Measurements from ENCODE around the gene DFFB.

DFFB gene

GRCh38 chr1:3831689-3832088, 25.6 kb upstream of the DFFB start:
- DNase-seq (ENCODE audit: low read depth in 2 of 2), result no peak

GRCh38 chr1:3834701-3835100, 22.6 kb upstream of the DFFB start:
- no peak for DNase-seq (ENCODE audit: low read depth in 2 of 2)

- no peak for DNase-seq (ENCODE audit: low read depth in 2 of 2)
Measured at GRCh38 chr1:3836421-3836820, 20.9 kb upstream of the DFFB start.

- DNase-seq (ENCODE audit: low read depth in 2 of 2), result no peak
Measured at GRCh38 chr1:3837200-3837599, 20.1 kb upstream of the DFFB start.

- no peak for DNase-seq (ENCODE audit: low read depth in 2 of 2)
Measured at GRCh38 chr1:3837685-3838084, 19.6 kb upstream of the DFFB start.

- no peak for DNase-seq (ENCODE audit: low read depth in 2 of 2)
Measured at GRCh38 chr1:3838788-3839187, 18.5 kb upstream of the DFFB start.

GRCh38 chr1:3841491-3841890, 15.8 kb upstream of the DFFB start:
- no peak for DNase-seq (ENCODE audit: low read depth in 2 of 2)

- DNase-seq (ENCODE audit: low read depth in 2 of 2), result no peak
Measured at GRCh38 chr1:3842912-3843311, 14.4 kb upstream of the DFFB start.

- DNase-seq (ENCODE audit: low read depth in 2 of 2), result no peak
Measured at GRCh38 chr1:3846541-3846940, 10.7 kb upstream of the DFFB start.

- no peak for DNase-seq (ENCODE audit: low read depth in 2 of 2)
Measured at GRCh38 chr1:3847081-3847480, 10.2 kb upstream of the DFFB start.

- DNase-seq (ENCODE audit: low read depth in 2 of 2), result no peak
Measured at GRCh38 chr1:3850857-3851256, 6.4 kb upstream of the DFFB start.

- DNase-seq (ENCODE audit: low read depth in 2 of 2), result no peak
Measured at GRCh38 chr1:3851292-3851691, 6.0 kb upstream of the DFFB start.

GRCh38 chr1:3852091-3852490, 5.2 kb upstream of the DFFB start:
- DNase-seq (ENCODE audit: low read depth in 2 of 2), result no peak

GRCh38 chr1:3852711-3853485, 4.4 kb upstream of the DFFB start:
- DNase-seq (ENCODE audit: low read depth in 2 of 2), result no peak

- DNase-seq (ENCODE audit: low read depth in 2 of 2), result no peak
Measured at GRCh38 chr1:3857791-3858129, 484 bp downstream of the DFFB start.

GRCh38 chr1:3858231-3858981, 1.1 kb downstream of the DFFB start:
- no peak for DNase-seq (ENCODE audit: low read depth in 2 of 2)

- DNase-seq (ENCODE audit: low read depth in 2 of 2), result no peak
Measured at GRCh38 chr1:3863231-3863935, 6.1 kb downstream of the DFFB start.

- DNase-seq (ENCODE audit: low read depth in 2 of 2), result no peak
Measured at GRCh38 chr1:3864884-3865283, 7.6 kb downstream of the DFFB start.

- no peak for DNase-seq (ENCODE audit: low read depth in 2 of 2)
Measured at GRCh38 chr1:3865606-3866160, 8.4 kb downstream of the DFFB start.

GRCh38 chr1:3868464-3869006, 11.3 kb downstream of the DFFB start:
- no peak for DNase-seq (ENCODE audit: low read depth in 2 of 2)

- DNase-seq (ENCODE audit: low read depth in 2 of 2), result no peak
Measured at GRCh38 chr1:3869751-3870301, 12.6 kb downstream of the DFFB start.

- DNase-seq (ENCODE audit: low read depth in 2 of 2), result no peak
Measured at GRCh38 chr1:3871451-3871805, 14.2 kb downstream of the DFFB start.

Measured in stimulated activated CD4-positive, alpha-beta T cell treated with anti-CD3 and anti-CD28 coated beads, Interleukin-4, amount 100 ng/mL, for 48 hours (primary cell).